DMS114 treated with DMSO at 0.1 percent for 48 hours (cell line): ENCODE measurements around the gene NPTXR.
"Not testable (repeated sequence)": the region's sequence is repeated elsewhere in the genome, so short reads cannot be mapped to it uniquely, and the experiment has no call there.

ENCODE experiments used
- DNase-seq: peaks from one replicate; lab custom pipeline; 2025; ENCODE audit not compliant: unreplicated experiment; lab: John Stamatoyannopoulos, UW

The NPTXR gene

GRCh38 chr22:38868886-38869381 is 25.1 kb upstream of the NPTXR start:
- peak; percentile 39 for DNase-seq

- DNase-seq, result no peak
Observed at GRCh38 chr22:38868286-38868721, 24.5 kb upstream of the NPTXR start.

- no peak for DNase-seq
Observed at GRCh38 chr22:38867471-38868285, 23.9 kb upstream of the NPTXR start.

- no peak for DNase-seq
Observed at GRCh38 chr22:38867124-38867455, 23.3 kb upstream of the NPTXR start.

GRCh38 chr22:38866399-38867123 is 22.7 kb upstream of the NPTXR start:
- no peak for DNase-seq

GRCh38 chr22:38866024-38866398 is 22.2 kb upstream of the NPTXR start:
- no peak for DNase-seq

GRCh38 chr22:38865201-38866023 is 21.6 kb upstream of the NPTXR start:
- DNase-seq, result no peak

GRCh38 chr22:38864361-38865191 is 20.7 kb upstream of the NPTXR start:
- DNase-seq, result no peak

GRCh38 chr22:38863531-38864131 is 19.8 kb upstream of the NPTXR start:
- no peak for DNase-seq

GRCh38 chr22:38862375-38863329 is 18.8 kb upstream of the NPTXR start:
- DNase-seq, result no peak

GRCh38 chr22:38861927-38862326 is 18.1 kb upstream of the NPTXR start:
- DNase-seq, result no peak

GRCh38 chr22:38861170-38861876 is 17.5 kb upstream of the NPTXR start:
- DNase-seq, result no peak

- no peak for DNase-seq
Observed at GRCh38 chr22:38860283-38861169, 16.7 kb upstream of the NPTXR start.

- no peak for DNase-seq
Observed at GRCh38 chr22:38859581-38860282, 15.9 kb upstream of the NPTXR start.

GRCh38 chr22:38858492-38858891 is 14.7 kb upstream of the NPTXR start:
- no peak for DNase-seq

- not testable (repeated sequence) for DNase-seq
Observed at GRCh38 chr22:38854476-38854875, 10.6 kb upstream of the NPTXR start.

GRCh38 chr22:38853883-38854282 is 10.1 kb upstream of the NPTXR start:
- not testable (repeated sequence) for DNase-seq
